ENCODE data around the gene IGSF21.

The IGSF21 gene

DNA sequence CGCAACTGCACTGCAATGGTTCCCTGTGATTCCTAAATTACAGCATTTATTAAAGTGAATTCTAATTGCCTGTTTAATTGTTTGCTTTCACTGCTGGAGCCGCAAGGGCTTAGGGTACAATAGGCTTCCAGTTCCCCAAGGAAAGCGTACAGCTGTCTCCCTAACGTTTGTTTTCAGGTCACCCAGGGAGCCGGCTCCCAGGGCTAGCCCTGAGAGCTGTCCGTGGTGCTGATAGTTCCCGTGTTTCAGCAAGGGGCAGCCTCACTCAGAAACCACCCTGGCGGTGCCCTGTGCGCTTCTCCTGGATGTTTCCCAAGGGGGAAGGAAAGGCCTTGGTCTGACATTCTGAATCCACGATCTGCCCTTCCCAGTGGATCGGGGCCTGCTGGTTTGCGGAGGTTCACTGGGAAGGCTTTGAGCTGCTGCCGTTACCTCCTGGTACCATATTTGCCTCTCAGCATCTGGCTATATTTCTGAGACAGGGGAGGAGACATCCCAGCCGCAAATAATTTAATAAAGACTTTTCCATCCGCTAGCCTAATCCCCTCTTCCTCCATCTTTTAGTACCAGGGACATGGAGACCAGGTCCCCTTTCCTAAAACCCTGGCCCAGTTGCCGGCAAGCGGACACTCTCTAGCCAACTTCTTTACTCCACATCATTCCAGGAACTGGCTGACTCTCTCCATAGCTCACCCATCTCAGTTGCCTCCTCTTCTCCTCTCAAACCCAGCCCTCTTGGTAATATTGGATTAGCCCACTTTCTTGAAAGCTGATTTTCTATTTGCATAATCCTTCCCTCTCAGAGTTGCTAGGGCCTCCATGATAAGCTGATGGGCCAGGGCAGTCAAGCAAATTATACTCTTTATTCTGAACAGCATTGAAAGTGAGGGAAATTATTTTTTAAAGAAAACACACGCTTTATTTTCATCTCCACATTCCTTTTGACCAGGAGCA is 149.0 kb downstream of the IGSF21 start:
- no peak overlapping the region for H3K27ac ChIP-seq
- TF ChIP-seq, protein P1, sequence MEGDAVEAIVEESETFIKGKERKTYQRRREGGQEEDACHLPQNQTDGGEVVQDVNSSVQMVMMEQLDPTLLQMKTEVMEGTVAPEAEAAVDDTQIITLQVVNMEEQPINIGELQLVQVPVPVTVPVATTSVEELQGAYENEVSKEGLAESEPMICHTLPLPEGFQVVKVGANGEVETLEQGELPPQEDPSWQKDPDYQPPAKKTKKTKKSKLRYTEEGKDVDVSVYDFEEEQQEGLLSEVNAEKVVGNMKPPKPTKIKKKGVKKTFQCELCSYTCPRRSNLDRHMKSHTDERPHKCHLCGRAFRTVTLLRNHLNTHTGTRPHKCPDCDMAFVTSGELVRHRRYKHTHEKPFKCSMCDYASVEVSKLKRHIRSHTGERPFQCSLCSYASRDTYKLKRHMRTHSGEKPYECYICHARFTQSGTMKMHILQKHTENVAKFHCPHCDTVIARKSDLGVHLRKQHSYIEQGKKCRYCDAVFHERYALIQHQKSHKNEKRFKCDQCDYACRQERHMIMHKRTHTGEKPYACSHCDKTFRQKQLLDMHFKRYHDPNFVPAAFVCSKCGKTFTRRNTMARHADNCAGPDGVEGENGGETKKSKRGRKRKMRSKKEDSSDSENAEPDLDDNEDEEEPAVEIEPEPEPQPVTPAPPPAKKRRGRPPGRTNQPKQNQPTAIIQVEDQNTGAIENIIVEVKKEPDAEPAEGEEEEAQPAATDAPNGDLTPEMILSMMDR (conservative IDR thresholded peaks at IDR 0.05), result no peak
- TF ChIP-seq ZFX (IDR thresholded peaks at IDR 0.05), result no peak

DNA sequence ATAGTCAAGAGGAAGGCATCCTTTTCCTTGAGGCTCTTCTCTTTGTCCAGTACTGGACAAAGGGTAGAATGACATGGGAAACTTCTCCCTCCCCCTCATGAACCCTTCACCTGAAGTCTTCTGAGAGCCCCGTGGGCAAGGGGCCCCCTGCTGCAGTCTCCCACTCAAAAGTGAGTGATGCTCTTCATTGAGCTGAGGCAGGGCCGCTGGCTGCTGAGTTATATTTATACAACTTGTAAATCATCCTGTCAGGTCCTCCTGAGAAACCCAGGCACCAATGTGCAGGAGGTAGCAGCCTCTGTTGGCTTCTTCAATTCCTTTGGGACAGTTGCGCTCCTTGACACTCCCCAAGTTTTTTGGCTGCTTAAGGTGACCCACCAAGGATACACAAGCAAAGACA is 150.2 kb downstream of the IGSF21 start:
- TF ChIP-seq, protein P1 (conservative IDR thresholded peaks at IDR 0.05), result no peak
- TF ChIP-seq ZFX (IDR thresholded peaks at IDR 0.05), result no peak
- no peak overlapping the region for H3K27ac ChIP-seq

DNA sequence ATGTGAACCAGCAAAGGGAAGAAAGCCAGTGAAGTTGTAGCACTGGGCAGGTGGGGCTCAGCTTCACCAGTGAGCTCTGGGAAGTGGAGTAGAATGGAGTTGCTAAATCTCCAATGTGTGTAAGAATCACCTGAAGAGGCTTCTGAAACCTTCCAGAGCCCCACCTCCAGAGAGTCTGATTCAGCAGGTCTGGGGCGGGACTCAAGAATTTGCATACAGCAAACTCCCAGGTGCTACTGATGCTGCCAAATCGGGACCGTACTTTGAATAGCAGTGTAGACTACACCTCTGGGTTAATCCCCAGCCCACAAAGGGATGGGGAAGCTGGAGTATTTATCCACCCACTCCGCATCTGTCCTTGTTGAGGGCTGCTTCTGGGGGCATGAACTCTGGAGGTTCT is 154.3 kb downstream of the IGSF21 start:
- H3K27ac ChIP-seq, result no peak overlapping the region
- TF ChIP-seq ZFX (IDR thresholded peaks at IDR 0.05), result no peak
- TF ChIP-seq, protein P1 (conservative IDR thresholded peaks at IDR 0.05), result no peak

DNA sequence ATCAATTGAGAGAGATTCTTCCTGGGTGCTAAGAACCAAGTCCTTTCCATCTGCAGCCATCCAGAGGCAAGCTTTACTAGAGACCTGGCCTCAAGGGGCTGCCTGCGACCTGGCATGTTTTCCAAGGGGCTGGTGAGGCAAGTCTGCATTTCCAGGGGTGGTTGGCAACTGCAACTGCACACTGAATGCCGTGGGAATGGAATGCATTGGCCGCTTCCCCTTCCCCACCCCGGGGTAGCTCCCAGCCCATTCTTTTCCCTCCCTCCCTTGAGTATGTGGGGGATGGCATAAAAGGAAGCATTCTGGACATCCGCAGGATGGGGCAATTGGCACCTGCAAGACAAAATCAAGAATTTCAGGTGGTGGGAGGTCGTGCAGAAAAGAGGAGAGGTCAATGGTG is 155.1 kb downstream of the IGSF21 start:
- no peak for TF ChIP-seq ZFX (IDR thresholded peaks at IDR 0.05)
- TF ChIP-seq, protein P1 (conservative IDR thresholded peaks at IDR 0.05), result no peak
- no peak overlapping the region for H3K27ac ChIP-seq

DNA sequence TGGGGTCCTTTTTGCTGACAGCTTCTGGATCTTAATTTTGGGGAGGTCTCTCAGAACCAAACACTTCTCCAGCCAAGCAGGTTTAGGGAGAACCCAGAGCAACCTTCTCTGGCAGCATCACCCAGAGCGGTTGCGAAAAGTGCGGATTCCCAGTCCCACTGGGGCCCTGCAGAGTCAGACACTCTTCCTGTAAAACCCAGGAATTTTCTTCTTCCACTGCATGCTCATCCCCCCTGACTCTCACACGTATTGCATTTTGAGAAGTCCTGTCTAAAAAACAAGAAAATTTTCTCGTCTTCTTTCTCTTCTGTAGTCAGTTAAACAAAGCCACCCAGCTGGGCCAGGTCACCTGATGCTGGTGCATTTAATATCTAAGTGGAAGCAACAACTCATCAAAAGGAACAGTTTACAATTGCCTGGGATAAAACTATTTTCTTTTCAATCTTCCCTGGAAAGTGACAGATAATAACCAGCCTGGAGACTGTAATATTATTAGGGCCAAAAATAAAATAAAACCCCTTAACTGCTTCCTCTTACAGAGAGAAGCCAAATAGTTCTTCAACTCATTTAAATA is 156.0 kb downstream of the IGSF21 start:
- no peak overlapping the region for H3K27ac ChIP-seq
- TF ChIP-seq ZFX (IDR thresholded peaks at IDR 0.05), result no peak
- TF ChIP-seq, protein P1 (conservative IDR thresholded peaks at IDR 0.05), result no peak

DNA sequence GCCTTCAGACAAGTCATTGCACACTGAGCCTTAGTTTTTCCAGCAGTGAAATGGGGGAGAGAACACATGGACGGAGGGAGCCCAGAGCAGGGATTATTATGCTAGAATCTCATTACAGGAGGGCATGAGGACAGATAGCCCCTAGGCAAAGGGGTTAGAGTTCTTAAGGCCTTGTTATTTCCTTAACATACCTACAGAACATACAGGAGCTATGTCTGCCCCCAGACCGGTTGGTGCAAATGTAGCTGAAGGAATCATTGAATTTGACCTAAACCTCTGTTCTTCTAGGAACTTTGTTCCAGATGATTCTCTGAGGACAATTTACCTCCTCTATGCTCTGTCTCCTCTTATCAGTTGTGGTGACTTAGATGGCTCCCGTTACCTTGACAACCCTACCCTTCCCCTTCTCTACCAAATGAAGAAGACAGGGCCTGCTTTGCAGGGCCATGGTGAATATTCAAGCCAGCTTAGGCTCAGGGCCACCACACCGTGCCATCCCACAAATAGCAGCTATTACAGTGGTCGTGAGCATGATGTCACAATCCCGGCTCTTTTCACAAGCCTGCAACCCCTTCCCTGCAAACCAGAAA is 156.9 kb downstream of the IGSF21 start:
- TF ChIP-seq ZFX (IDR thresholded peaks at IDR 0.05), result no peak
- TF ChIP-seq, protein P1 (conservative IDR thresholded peaks at IDR 0.05), result no peak
- no peak overlapping the region for H3K27ac ChIP-seq

DNA sequence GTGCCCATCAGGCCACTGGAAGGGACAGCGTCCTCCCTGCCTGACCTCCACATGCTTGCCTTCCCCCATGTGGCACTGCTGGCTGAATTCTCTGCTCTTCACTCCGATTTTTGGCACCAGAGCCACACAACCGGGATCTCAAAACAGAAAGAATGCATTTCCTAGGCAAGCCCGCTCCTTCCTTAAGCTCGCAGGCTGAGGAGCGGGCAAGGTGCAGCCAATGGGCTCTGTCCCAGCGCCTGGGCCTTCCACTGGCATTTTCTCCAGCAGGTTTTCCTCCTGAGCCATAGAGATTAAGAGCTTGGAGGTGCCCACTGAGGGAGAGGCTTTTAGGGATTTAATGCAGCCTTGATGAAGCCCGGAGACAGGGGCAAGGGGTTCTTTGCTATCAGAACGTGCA is 158.0 kb downstream of the IGSF21 start:
- no peak for TF ChIP-seq ZFX (IDR thresholded peaks at IDR 0.05)
- TF ChIP-seq, protein P1 (conservative IDR thresholded peaks at IDR 0.05), result no peak
- H3K27ac ChIP-seq, result no peak overlapping the region
